HCT116 (cell line): Measurements from ENCODE around the gene COL19A1. TPM values are rescaled to one million over a fixed set of nuclear protein-coding genes. Genes with fewer than 3 reads are reported as not detected.

ENCODE experiments used
- ATAC-seq: fragments of 200-7000 bp; cut with Tn5 transposase; 2 replicates; pipeline ENCODE4 v1.9.1; 2020; ENCODE audit warnings: mild to moderate bottlenecking, moderate library complexity
- BruUV-seq: library from RNA; stranded (reverse); fragments of 400-500 nt; replicated peaks from 2 replicates; lab custom pipeline; 2021; lab: Mats Ljungman, UMichigan
- CTCF ChIA-PET: fragments of 300-600 bp; sonication (Branson Sonifier 250); formaldehyde crosslinking; loops from one replicate; lab custom pipeline; 2021; ENCODE audit warnings: antibody characterized with exemption; lab: Charles Lee
- POLR2A ChIA-PET: fragments of 300-600, 350-600 bp; sonication (Branson Sonifier 250); formaldehyde crosslinking; loops from one replicate; lab custom pipeline; 2021; ENCODE audit warnings: antibody characterized with exemption; lab: Charles Lee
- RAD21 ChIA-PET, 2 experiments: fragments of 300-600 bp; sonication (Branson Sonifier 250); formaldehyde crosslinking; loops; one replicate each; lab custom pipeline; 2023; ENCODE audit warnings: low total read pairs in 2 of 2; ENCODE audit not compliant: uncharacterized antibody in 2 of 2, unreplicated experiment in 2 of 2, low non-redundant PET in 1 of 2; lab: Charles Lee
- DNase-seq: peaks from one replicate; pipeline ENCODE4 v3.0.0-alpha.2; 2010; ENCODE audit warnings: low read depth, low spot score
- H2AFZ ChIP-seq: fragments of 200-600 bp; shearing (Covaris generic), sonication (generic); 2 replicates; pipeline ENCODE4 v1.6.1; 2017; ENCODE audit warnings: low read depth, mixed run types, mixed read lengths, antibody characterized with exemption, low read length; ENCODE audit not compliant: poor library complexity, severe bottlenecking
- H3K27ac ChIP-seq: 2 replicates; pipeline ENCODE4 v1.5.1; 2012; ENCODE audit warnings: low read depth, low read length
- H3K27me3 ChIP-seq: fragments of 200-600 bp; sonication (generic); 2 replicates; pipeline ENCODE4 v1.6.1; 2016; ENCODE audit warnings: mixed run types, low read length, mixed read lengths; ENCODE audit not compliant: insufficient read depth
- H3K36me3 ChIP-seq, 2 experiments: fragments of 200-500 bp in 1 of 2; fragments of 200-600 bp in 1 of 2; sonication (Bioruptor generic) in 1 of 2; sonication (generic) in 1 of 2; 2 replicates each; pipeline versions ENCODE4 v1.5.1 to v1.6.1; 2014 to 2016; ENCODE audit warnings: low read length in 2 of 2, inconsistent platforms in 1 of 2, mixed read lengths in 1 of 2, mixed run types in 1 of 2; ENCODE audit not compliant: insufficient read depth in 2 of 2, control insufficient read depth in 1 of 2
- H3K4me1 ChIP-seq, 2 experiments: fragments of 200-600 bp in 1 of 2; sonication (generic) in 1 of 2; 2 replicates each; pipeline versions ENCODE4 v1.5.1 to v1.6.1; 2012 to 2017; ENCODE audit warnings: low read length in 2 of 2, inconsistent platforms in 1 of 2, mild to moderate bottlenecking in 1 of 2, mixed read lengths in 1 of 2, mixed run types in 1 of 2, moderate library complexity in 1 of 2; ENCODE audit not compliant: insufficient read depth in 2 of 2, control insufficient read depth in 1 of 2
- H3K4me2 ChIP-seq: fragments of 200-600 bp; sonication (generic); 2 replicates; pipeline ENCODE4 v1.6.1; 2017; ENCODE audit warnings: mixed run types, low read length, mixed read lengths
- H3K4me3 ChIP-seq, 2 experiments: fragments of 200-600 bp in 1 of 2; sonication (generic) in 1 of 2; replicated peaks in 1 of 2; 2 replicates each; pipeline ENCODE4 v1.5.1; 2011 to 2016; ENCODE audit warnings: low read length in 2 of 2, control low read depth in 1 of 2, low read depth in 1 of 2, mild to moderate bottlenecking in 1 of 2, mixed read lengths in 1 of 2, mixed run types in 1 of 2
- H3K79me2 ChIP-seq: fragments of 200-600 bp; sonication (generic); 2 replicates; pipeline ENCODE4 v1.6.1; 2017; ENCODE audit warnings: mild to moderate bottlenecking, mixed run types, low read length, moderate library complexity, mixed read lengths; ENCODE audit not compliant: insufficient read depth
- H3K9ac ChIP-seq: fragments of 200-600 bp; sonication (generic); 2 replicates; pipeline ENCODE4 v1.6.1; 2016; ENCODE audit warnings: low read length, mixed read lengths
- H3K9me2 ChIP-seq: fragments of 200-600 bp; sonication (generic), shearing (Covaris generic); 2 replicates; pipeline ENCODE4 v1.6.1; 2017; ENCODE audit warnings: mixed run types, mild to moderate bottlenecking, moderate library complexity; ENCODE audit not compliant: insufficient read depth
- H3K9me3 ChIP-seq, 2 experiments: fragments of 200-500 bp in 1 of 2; fragments of 200-600 bp in 1 of 2; sonication (Bioruptor generic) in 1 of 2; sonication (generic) in 1 of 2; 2 replicates each; pipeline ENCODE4 v1.6.1; 2014 to 2017; ENCODE audit warnings: low read length in 2 of 2, mixed read lengths in 2 of 2, inconsistent platforms in 1 of 2, low read depth in 1 of 2, mild to moderate bottlenecking in 1 of 2, mixed run types in 1 of 2, moderate library complexity in 1 of 2; ENCODE audit not compliant: control insufficient read depth in 1 of 2, insufficient read depth in 1 of 2
- H4K20me1 ChIP-seq: fragments of 200-600 bp; sonication (generic), shearing (Covaris generic); 2 replicates; pipeline ENCODE4 v1.6.1; 2017; ENCODE audit warnings: mixed run types, mild to moderate bottlenecking, moderate library complexity; ENCODE audit not compliant: insufficient read depth
- EGR1 ChIP-seq: IDR thresholded peaks from 2 replicates; pipeline ENCODE4 v1.6.1; 2012; ENCODE audit warnings: low read depth
- FOSL1 ChIP-seq: IDR thresholded peaks from 2 replicates; pipeline ENCODE4 v1.6.1; 2012; ENCODE audit warnings: low read depth
- POLR2AphosphoS5 ChIP-seq: IDR thresholded peaks from 2 replicates; pipeline ENCODE4 v1.6.1; 2011; ENCODE audit warnings: mild to moderate bottlenecking, low read depth, low read length, moderate library complexity
- RAD21 ChIP-seq: IDR thresholded peaks from 2 replicates; pipeline ENCODE4 v1.6.1; 2012; ENCODE audit warnings: low read depth, mild to moderate bottlenecking
- ZFX ChIP-seq: fragments of 450-650 bp; IDR thresholded peaks from 2 replicates; pipeline ENCODE4 v1.6.1; 2017
- ZNF274 ChIP-seq: fragments of 200-500 bp; sonication (Bioruptor generic); IDR thresholded peaks from 2 replicates; pipeline ENCODE4 v1.6.1; 2014; ENCODE audit warnings: mild to moderate bottlenecking, low read depth, low read length, inconsistent platforms
- intact Hi-C: fragments of 100-400 bp; cut with micrococcal nuclease; formaldehyde crosslinking; loops from 2 replicates; pipeline ENCODE4 v1.10.0; 2022
- total RNA-seq: library from RNA; stranded (reverse); gene quantifications from one replicate; pipeline ENCODE4 v1.2.1, GENCODE V29; 2021; ENCODE audit not compliant: unreplicated experiment
- TF ChIP-seq, protein P1 (sequence below): IDR thresholded peaks from 2 replicates; pipeline ENCODE4 v1.6.1; 2011; ENCODE audit warnings: mild to moderate bottlenecking, low read length, moderate library complexity; ENCODE audit not compliant: insufficient replicate concordance; ENCODE audit errors: extremely low read depth

COL19A1 gene
- total RNA-seq, 1 experiment from 2014 or later = not detected

DNA sequence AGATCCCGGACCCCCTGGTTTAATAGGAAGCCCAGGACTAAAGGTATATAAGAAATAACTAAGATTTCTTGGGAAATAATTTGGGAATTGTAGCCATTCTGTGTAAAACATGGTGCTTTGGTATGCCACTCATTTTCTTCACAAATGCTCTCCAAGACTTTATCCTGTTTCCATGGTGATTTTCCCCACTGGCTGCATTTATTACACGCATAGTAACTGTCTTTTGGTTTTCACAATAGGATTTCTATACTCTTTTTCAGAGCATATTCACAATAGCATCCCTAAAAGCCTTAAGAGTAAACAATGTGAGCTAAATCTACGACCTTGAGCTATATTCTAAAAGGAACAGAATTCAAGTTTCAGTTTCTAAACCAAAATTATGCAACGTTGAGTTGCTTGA lies 275.7 kb downstream of the COL19A1 start (continued):
- no peak for TF ChIP-seq ZFX

DNA sequence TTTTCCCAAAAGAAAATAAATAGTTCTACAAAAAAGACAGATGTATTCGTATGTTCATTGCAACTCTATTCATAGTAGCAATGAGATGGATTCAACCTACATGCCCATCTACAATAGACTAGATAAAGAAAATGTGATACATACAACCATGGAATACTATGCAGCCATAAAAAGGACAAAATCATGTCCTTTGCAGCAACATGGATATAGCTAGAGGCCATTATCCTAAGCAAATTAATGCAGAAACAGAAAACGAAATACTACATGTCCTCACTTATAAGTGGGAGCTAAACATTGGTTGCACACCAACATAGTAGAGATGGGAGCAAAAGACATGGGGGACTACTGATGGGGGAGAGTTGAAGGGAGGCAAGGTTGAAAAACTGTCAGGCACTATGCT lies 278.8 kb downstream of the COL19A1 start:
- TF ChIP-seq EGR1 (no peak), ZFX (no peak), POLR2AphosphoS5 (no peak), ZNF274 (no peak), RAD21 (no peak), FOSL1 (no peak)
- TF ChIP-seq, protein P1, sequence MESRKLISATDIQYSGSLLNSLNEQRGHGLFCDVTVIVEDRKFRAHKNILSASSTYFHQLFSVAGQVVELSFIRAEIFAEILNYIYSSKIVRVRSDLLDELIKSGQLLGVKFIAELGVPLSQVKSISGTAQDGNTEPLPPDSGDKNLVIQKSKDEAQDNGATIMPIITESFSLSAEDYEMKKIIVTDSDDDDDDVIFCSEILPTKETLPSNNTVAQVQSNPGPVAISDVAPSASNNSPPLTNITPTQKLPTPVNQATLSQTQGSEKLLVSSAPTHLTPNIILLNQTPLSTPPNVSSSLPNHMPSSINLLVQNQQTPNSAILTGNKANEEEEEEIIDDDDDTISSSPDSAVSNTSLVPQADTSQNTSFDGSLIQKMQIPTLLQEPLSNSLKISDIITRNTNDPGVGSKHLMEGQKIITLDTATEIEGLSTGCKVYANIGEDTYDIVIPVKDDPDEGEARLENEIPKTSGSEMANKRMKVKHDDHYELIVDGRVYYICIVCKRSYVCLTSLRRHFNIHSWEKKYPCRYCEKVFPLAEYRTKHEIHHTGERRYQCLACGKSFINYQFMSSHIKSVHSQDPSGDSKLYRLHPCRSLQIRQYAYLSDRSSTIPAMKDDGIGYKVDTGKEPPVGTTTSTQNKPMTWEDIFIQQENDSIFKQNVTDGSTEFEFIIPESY = no peak
- Histone ChIP-seq H3K9me2 (no peaks in the 10 kb centered on the region), H3K36me3 (no peaks in the 10 kb centered on the region), H3K79me2 (no peaks in the 10 kb centered on the region), H3K27ac (no peak overlapping the region), H3K4me2 (no peak overlapping the region), H3K4me1 (no peaks in the 10 kb centered on the region), H3K4me3 (no peak overlapping the region), H3K9ac (no peak overlapping the region), H2AFZ (no peak overlapping the region), H3K27me3 (peaks cover 10% of the 10 kb centered on the region; the same call in 1 of the 2 replicates), H4K20me1 (no peaks in the 10 kb centered on the region), H3K9me3 (no peaks in the 10 kb centered on the region)
- no TSS peak for BruUV-seq
- ATAC-seq (no peak), DNase-seq (no peak)
- POLR2A ChIA-PET = no interaction called here
- intact Hi-C loops = no loop called here
- CTCF ChIA-PET = no interaction called here
- RAD21 ChIA-PET = no interaction called here
